HG02981 (cell line): ENCODE results near the gene POU2F1.

Source experiments
- ATAC-seq: cut with Tn5 transposase; IDR thresholded peaks from one replicate; pipeline ENCODE4 v1.9.1; 2021; ENCODE audit warnings: mild to moderate bottlenecking, moderate library complexity; ENCODE audit not compliant: unreplicated experiment

The POU2F1 gene

GRCh38 chr1:167462341-167462740 lies 241.7 kb downstream of the POU2F1 start:
- no peak for ATAC-seq

- no peak for ATAC-seq
Measured at GRCh38 chr1:167463080-167463479, 242.4 kb downstream of the POU2F1 start.

- ATAC-seq = no peak
Measured at GRCh38 chr1:167463875-167464575, 243.3 kb downstream of the POU2F1 start.

GRCh38 chr1:167465018-167465417 lies 244.3 kb downstream of the POU2F1 start:
- ATAC-seq = no peak

GRCh38 chr1:167465743-167466142 lies 245.1 kb downstream of the POU2F1 start:
- ATAC-seq = no peak

- ATAC-seq = no peak
Measured at GRCh38 chr1:167467126-167467710, 246.5 kb downstream of the POU2F1 start.

GRCh38 chr1:167467752-167468151 lies 247.1 kb downstream of the POU2F1 start:
- no peak for ATAC-seq

- no peak for ATAC-seq
Measured at GRCh38 chr1:167469280-167469965, 248.7 kb downstream of the POU2F1 start.

GRCh38 chr1:167471568-167471967 lies 250.9 kb downstream of the POU2F1 start:
- no peak for ATAC-seq

GRCh38 chr1:167472752-167473521 lies 252.3 kb downstream of the POU2F1 start:
- ATAC-seq = no peak

- no peak for ATAC-seq
Measured at GRCh38 chr1:167473761-167474160, 253.1 kb downstream of the POU2F1 start.

GRCh38 chr1:167474191-167474641 lies 253.5 kb downstream of the POU2F1 start:
- no peak for ATAC-seq

- no peak for ATAC-seq
Measured at GRCh38 chr1:167476061-167476460, 255.4 kb downstream of the POU2F1 start.
